HS-5 (cell line): ENCODE results near the gene ELAVL2.

Source experiments
- DNase-seq: peaks from one replicate; pipeline ENCODE4 v3.0.0-alpha.2; 2012; ENCODE audit warnings: low read depth

ELAVL2 gene

DNA sequence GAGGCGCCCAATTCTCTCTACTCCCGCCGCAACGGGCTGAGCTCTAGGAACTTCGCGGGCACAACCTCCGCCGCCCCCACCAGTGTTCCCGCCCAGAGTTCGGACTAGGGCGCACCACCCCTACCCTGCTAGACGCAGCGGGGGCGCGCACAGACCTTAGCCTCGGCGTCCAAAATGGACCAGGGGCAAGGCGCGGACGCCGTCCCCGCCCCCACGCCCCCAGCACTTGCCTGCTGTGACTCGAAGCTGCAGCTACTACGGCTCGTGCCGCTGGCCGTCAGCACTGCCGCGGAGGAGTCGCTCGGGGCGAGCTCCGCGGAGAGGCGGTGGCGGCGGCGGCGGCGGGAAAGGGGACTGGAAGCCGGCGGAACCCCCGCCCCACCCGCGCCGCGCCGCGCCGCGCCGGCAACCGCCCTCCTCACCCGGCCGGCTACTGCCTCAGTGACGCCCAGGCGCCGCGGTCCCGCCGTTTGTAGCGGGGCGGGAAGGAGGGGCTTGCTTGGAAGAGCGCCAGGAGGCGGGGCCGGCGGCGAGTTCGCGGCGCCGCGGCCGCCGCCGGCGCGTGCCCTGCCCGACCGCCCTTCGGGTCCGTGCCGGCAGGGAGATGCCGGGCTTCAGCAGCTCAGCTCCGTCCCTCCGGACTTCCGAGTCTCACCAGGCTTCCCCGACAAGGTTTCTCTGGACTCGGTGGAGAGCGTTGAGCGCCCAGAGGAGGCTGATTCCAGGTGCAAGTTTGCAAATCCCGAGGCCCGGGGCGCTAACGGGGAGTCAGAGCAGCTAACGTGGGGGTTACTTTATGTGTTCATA is 4.5 kb downstream of the ELAVL2 start:
- DNase-seq = no peak

DNA sequence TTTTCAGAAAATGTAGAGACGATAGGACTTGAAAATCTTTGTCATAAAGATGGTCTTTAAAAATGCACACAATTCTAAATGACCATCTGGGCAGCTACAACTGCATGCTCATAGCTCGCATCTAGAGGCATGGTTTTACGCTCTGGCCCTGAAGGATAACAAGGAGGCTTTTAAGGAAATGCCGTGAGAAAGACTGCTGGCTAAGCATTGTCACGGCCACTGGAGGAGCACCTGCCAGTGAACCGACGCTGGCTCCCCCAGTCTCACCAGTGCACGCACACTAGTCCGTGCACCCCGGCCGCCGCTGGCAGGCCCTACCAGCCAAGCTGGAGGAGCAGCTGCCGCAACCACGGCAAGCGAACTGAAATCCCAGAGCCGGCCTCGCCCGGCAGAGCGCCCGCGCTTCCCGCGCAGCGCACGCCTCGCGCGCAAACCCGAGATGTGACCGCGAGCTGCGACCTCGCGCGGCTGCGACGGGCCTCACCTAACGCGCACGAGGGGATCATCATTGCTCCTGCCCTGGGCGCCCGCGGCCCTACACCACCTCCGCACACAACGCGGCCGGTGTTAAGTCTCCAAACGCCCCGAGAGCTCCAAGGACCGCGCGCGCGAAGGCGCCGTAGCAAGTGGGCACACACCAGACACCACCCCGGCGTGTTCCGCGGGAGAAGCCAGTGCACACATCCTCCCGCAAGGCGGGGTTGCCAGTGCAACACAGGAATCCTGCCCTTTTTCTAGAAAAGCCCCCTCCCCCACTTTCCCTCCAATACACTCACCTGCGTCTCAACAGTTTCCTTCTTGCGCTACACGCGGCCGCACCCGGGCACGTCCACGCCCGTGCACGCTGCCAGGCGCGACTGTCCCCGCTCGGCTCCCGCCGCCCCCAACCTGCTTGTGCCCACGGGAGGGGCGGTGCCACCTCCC is 5.3 kb downstream of the ELAVL2 start:
- no peak for DNase-seq

DNA sequence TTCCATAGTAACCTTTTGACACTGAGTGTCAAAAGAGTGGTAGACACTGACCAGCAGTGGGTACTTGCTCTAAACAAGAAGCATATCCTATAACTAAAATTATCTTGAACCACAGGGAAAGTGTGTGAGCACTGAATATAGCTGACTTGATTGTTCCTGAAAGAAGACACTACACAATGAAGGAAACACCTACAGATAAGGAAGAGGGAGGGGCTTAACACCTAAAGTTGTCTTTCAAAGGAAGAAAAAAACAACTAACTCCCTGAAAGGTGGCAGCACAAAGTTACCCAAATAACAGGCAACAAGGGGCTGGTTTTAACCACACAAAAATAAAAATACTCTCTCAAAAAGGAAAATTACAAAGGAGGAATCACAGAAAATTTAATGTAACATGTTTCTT is 6.6 kb downstream of the ELAVL2 start:
- no peak for DNase-seq

DNA sequence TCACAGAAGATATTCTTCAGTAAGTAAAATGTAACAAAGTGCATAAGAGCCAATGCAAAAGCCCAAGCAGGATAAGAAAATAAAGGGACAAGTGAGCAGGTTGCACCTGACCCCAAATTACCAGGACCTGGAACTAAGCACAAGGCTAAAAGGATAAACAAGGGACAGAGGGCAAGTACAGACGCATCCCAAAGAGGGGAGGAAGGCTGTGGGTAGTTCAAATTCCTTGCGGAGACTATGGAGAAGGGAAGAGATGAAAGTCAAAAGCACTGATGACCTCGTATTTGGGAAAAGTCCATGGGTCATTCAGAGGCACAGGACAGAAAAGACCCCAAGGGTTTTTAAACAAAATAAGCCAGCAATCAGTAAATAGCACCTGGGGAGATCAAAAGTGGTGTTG is 11.8 kb downstream of the ELAVL2 start:
- no peak for DNase-seq

DNA sequence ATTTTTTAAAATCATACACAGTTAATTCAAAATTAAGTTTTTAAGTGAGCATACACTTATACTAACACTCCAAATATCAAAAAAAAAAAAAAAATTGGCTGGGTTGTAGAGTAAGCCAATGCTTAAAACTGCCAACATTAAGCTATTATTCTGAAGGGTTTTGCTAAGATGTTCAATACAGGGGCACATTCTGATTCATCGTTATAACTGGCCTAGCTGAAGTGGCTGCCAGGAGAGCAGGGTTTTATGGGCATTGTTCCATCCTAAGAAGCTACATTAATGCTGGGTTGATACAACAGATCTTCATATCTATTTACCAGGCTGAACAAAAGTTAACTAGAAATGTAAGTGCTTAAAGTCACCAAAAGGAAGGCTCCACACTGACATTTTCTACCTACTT is 13.4 kb downstream of the ELAVL2 start:
- DNase-seq = no peak

DNA sequence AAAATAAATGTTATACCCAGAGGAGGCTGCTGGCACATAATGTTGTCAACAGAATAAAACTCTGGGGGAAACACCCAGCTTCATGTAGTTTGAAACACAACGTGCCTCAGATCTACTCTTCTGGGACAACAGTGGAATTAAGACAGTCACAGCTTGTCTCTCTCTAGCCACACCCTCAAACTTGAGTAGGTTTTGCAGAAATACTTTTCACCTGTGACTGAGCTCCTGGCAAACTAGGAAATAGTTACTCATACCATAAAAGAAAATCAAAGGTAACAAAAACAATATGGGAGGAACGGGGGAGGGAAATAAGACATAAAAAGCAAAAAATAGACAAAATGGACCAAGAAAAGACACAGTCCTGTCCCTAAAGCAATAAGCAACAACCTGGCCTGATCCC is 14.4 kb downstream of the ELAVL2 start:
- no peak for DNase-seq

DNA sequence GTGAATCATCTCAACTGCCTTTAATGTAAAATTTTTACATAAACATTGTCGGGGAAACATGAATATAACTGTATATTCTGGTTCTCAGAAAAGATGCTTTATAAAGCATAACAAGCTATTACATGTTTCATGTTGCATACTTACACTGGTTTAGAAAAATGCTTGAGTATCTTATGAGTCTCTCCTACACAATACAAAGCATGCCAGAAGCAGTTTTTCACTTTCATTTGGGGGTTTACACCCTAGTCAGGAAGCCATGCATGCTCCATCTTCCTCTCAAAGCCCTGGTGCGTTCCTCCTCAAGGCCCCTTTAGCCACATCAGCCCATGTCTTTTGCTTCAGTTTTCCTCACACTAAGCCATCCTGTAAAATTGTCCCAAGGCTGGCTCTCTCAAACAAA is 22.8 kb downstream of the ELAVL2 start:
- DNase-seq = no peak

DNA sequence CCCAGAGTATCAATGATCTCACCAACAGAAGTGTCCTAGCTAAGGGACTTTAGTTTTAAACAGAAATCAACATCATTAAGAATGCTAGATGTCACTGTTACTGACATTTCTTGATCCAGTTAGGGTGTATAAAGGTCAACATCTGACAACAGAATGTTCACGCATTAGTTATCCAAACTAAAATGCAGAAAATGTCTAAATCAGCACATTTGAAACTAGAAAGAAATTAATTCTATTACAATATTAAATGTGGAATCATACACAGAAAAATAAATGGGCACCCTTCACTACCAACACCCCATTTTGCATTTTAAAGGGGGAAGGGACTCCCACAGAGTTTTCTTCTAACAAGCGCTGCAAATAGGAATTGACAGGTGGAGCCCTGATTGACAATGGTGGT is 24.5 kb downstream of the ELAVL2 start:
- no peak for DNase-seq

DNA sequence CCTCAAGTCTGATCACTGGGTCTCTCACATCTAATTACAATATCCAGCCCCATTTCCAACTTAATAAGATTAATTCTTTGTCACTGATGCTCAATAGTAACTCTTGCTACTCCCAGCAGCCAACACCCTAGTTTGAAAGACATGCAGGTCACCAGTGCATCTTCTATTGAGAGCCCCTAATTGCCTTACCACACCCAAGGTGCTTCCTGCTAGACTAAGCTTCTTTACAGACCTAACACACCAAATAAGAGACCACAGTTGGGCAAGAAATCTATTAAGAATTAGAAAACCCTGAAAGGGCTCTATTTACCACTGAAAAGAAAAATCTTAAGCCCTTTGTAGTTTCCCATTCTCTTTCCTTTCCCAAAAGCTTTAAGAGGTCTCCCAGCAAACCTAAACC is 26.5 kb downstream of the ELAVL2 start:
- DNase-seq = no peak

DNA sequence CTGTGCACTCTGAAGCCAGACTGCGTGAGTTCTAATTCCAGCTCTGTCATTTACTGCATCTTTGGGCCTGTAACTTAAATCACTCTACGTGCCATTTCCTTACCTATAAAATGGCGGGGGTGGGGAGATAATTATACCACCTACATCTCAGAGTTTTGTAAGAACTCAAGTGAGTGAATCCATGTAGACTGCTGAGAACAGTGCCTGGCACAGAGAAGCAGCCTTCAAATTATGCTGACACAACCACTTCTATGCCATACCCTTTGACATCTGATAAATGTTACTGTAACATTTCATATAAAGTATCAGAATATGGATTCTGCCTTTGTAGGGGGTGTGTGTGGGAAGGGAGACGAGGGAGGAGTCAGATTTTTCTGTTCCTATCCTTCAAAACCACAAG is 27.7 kb downstream of the ELAVL2 start:
- no peak for DNase-seq

DNA sequence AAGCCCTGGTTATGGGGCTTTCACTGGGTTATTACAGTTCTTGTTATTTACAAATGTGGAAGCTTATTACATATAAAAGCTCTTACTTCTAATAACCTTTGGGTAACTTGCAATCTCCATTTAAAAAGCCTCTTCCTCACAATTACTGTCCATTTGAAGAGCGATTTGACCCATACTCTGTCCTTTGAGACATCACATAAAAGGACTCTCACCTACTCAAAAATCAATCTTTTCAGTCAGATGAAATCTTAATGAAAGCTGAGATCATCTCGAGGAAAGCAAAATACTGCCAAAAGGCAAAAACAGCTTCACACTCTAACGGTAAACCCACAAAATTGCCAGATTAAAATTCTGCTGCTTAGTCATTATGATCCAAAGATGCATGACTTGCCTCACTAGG is 29.8 kb downstream of the ELAVL2 start:
- DNase-seq = no peak

DNA sequence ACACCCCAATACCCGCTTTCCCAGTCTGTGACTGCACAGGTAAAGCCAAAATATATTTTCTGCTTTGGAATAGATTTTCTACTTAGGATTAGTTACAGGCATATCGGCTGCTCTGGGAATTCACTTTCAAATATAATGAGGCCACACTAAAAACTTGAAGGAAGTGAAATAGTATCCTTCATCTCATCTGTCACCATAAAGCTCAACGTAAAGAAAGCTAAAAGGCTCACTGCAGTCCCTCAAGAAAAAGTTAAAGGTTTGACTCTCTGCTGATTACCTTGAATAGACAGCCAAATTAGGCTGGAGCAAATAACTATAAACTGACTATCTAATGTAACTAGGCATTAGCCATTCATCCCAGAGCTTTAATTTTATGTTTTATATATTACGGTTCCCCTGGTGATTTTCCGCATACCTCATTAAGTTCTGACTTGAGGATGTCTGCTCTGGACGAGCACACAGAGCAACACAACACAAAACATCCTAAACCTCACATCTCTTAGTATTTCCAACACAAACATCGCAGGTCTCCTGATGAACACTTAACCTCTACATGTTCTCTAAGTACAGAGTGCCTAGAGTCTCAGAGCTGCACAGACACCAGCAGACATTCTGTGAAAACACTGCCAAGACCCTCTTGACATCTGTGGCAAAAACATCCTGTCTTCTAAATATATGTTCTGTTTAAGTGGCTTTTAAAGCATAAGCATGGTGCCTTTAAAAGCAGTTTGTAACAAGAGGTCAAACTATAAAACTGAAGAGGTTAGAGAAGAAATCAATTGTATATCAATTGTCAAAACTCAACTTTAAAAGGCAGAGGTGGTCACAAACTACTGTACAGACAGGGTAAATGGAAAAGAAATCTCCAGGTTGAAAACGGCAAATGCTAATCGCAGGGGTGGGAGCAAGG is 35.4 kb downstream of the ELAVL2 start:
- no peak for DNase-seq

DNA sequence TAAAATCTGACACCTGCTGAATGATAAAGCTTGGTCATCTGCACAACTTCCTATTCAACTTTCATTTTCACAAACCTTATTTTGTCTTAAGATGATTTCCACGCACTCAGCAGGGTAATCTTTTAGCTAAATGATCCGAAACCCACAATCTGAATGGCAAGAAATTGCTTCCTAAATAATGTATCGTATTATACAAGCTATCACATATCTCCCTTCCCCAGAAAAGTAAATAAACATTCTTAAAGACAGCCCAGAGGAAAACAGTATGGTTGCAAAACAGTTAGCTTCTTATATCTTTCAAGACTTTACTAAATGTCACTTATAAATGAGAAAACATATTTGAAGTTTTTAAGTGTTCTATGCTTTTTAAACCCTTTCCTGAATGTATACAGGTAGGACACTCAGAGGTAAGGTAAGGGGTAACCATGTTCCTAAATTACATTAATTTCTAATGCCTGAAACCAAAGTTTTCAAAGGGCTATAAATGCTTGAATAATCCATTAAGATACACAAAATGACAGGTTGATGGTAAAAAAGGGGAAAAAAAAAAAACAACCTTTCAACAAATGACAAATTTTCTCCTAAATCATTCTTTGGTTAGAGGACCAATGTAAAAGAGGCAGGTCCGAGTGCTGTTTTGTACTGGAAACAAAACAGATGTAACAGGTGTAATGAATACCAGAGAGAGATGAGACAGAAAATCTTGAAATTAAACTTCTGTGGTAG is 36.3 kb downstream of the ELAVL2 start:
- DNase-seq = no peak

DNA sequence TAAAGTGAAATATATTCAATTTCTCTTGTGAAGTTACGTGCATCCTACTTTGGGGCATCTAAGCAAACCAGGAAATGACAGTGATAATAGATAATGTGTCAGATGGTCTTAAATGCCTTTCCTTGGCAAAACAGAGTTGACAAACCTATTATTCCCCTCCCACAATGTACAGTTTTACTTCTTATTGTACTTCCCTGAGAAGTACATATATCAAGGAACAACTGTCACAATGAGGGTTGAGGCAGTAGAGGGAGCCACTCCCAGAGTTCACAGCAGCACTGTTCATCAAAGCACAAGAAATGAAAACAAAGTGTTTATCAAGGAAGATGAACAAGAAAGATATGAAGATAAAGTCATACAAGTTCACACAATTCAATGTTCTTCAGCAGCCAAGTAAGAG is 41.1 kb downstream of the ELAVL2 start:
- no peak for DNase-seq

DNA sequence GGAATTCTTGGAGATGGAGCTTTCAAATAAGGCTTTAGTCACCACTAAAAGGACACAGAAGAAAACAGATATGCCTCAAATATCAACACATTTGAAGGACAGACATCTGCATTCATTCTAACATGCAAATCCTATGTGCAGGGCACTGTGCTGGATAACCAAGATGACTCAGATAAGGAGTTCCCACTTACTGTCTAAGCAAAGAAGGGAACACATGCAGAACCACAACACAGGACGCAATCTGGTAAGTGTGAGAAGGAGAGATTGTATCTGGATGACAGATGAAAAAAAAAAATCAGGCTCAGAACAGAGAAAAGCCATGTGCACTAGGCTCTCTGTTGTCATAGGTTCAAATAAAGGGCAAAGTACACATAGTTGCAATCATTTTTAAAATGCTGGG is 42.5 kb downstream of the ELAVL2 start:
- no peak for DNase-seq

DNA sequence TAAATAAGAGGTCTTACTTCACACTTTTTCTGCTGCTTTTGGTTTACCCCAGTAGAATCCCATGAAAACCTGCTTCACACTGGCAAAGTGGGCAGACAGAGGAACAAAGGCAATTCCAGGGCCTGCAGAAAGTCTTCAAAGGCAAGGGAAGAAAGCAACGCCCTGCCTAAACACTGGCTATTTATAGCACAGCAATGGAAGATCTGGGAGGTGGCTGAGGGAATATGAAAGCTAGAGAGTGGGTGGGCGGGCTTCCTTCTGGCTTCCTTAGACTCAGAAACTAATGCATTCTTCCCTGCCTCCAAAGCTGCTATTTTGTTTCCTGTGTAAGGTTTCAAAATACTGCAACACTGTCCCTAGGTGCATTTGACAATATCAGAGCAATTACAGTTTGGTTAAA is 46.8 kb downstream of the ELAVL2 start:
- DNase-seq = no peak

DNA sequence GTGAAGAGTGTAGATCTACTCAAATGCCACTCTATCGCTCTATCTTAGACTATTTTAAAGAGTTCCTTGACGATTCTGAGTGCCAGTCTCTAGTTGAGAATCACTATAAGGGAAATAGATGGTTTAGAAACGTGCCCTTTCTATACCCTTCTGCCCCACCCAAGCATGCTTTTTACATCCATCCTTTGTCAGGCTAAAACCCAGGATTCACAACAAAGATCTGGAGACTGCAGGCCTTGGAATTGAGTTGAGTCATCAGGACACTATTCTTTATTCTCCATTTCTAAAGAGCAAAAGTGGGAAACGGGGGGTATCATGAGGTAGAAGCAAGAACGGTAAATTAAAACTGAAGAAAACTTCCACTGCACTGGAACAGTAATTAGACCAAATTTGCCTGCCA is 48.7 kb downstream of the ELAVL2 start:
- DNase-seq = no peak

DNA sequence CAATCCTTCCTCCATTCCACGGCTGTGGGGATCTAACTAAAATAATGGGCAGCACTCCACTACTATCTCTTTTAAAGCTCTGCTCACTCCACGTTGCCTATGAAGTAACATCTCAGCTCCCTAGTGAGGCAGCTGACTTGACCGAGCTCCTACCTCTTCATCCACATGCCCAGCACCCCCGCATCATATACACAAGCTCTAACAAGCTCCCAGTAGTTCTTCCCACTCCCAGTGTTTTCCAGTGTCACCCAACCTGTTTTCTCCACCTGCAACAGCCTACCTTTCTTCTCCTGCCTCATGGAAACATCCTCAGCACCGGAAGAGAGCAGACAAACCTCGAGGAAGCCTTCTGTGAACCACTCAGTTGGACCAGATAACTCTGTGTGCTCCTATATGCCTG is 50.5 kb downstream of the ELAVL2 start:
- DNase-seq = no peak

DNA sequence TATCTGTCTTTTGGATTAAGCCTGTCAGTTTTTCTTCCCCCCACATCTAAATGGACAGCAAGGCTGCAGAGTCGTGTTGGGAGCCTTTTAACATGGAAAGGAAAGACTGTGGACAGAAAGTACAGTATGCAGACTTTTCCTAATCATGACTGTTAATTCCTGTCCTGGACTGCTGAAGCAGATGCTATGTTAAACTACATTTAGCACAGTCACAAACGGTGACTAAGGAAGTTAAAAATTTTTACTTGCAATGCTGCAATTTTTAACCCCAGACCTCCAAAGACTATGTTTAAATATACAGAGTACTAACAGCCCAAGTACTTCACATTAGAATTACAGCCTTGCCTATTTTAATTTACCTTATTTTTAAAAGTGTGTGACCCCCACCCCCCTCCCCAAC is 51.8 kb downstream of the ELAVL2 start:
- no peak for DNase-seq

DNA sequence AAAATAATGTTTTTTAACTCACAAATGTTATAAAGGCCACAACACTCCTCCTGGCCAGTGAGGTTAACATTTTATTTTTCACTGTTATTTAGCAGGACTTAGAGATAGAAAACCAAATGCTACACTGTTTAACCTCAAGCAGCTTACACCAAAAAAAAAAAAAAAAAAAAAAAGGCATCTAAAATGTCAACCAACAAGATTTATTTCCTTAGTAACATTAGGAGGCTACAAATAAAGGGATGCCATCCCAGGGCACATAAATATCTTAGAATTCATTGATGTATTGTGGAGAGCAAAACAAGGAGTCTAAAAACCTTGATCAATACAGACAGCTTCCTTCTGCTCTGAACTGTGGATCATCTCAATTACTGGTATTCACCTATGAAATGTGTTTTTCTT is 53.7 kb downstream of the ELAVL2 start:
- DNase-seq = no peak

DNA sequence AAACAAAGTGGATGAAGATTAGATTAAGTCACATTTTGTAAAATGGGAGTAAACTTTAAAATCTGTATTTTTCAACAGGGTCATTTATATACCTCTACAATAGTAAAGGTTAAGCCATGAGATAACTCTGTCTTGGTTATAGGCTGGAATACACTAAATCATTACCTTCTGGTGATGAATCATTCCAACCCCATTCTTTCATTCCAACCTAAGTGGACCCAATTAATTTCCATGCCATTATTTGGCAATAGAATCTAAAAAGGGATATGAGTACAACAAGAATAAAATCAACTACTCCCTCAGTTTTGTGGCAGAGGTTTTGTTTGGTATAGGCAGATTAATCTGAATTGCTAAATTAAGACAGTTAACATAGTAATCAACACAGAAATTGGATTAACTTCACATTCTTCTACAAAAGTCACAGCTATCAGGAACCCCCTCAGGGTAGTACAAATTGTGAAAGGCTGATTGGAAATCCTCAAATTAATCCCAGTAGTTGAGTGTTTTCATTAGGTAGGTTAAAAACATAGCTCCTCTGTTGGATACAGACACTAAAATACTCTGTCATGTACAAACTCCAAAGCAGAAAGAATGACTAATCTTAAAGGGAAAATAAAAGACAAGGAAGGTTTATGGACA is 54.2 kb downstream of the ELAVL2 start:
- no peak for DNase-seq
